HG03354 (cell line): ENCODE results near the gene CD40LG.
A peak's percentile ranks its signal among the peaks of the same experiment; 100 is the strongest.

Experiments
- ATAC-seq: cut with Tn5 transposase; IDR thresholded peaks from one replicate; pipeline ENCODE4 v1.9.1; 2021; ENCODE audit warnings: mild to moderate bottlenecking; ENCODE audit not compliant: unreplicated experiment, poor library complexity, severe bottlenecking

Gene CD40LG

GRCh38 chrX:136691028-136691809 lies 43.3 kb downstream of the CD40LG start:
- no peak for ATAC-seq

DNA sequence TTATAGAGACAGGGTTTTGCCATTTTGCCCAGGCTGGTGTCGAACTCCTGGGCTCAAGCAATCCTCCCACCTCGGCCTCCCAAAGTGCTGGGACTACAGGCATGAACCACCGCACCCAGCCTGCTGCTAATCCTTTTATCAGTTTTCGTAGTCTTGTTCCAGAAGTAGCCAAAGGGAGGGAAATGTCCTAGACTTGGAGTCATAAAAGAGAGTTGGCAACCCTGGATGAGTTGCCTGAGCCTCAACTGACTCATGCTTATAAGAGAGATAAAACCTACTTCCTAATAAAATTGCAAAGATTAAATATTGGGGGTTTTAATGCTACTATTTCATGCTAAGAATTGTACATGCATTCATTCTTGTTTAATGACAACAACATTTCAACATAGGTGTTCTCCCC lies 44.3 kb downstream of the CD40LG start:
- no peak for ATAC-seq

DNA sequence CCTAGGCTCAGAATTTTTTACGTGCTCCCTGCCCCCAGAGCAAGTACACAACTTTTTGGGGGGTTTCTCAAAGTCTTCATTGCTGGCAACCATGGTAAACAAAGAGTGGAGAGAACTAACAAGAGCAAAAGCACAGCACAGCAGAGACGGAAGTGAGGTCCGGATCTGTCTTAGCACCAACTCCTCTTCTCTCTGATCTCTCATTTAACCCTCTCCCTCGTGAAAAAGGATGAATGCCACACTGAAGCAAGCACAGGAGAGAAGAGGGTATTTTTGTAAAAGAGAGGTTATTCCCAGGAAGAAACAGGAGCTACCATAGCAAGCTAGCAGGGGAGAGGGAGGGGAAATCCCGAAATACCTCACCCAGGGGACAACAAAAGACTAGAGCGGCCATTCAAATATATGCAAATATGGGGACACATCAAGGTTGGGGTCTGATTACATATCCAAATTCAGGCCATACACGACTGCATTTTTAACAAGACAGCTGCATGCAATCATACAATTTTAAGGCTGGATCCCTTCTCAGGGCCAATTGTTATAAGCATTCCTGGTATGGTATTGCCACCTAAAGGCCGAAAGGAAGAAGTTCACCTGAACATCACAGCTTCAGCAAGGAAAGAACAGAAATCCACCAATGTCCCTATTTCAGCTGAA lies 46.6 kb downstream of the CD40LG start:
- ATAC-seq, result peak; percentile 85

GRCh38 chrX:136697156-136697555 lies 49.2 kb downstream of the CD40LG start:
- ATAC-seq, result no peak

GRCh38 chrX:136708348-136708747 lies 60.4 kb downstream of the CD40LG start:
- no peak for ATAC-seq
